HG03439 (cell line): ENCODE data around the gene KATNBL1.
"Not testable (repeated sequence)": the region's sequence is repeated elsewhere in the genome, so short reads cannot be mapped to it uniquely, and the experiment has no call there.

Experiments
- ATAC-seq: cut with Tn5 transposase; IDR thresholded peaks from one replicate; pipeline ENCODE4 v1.9.1; 2021; ENCODE audit warnings: mild to moderate bottlenecking, moderate library complexity; ENCODE audit not compliant: unreplicated experiment

The KATNBL1 gene

DNA sequence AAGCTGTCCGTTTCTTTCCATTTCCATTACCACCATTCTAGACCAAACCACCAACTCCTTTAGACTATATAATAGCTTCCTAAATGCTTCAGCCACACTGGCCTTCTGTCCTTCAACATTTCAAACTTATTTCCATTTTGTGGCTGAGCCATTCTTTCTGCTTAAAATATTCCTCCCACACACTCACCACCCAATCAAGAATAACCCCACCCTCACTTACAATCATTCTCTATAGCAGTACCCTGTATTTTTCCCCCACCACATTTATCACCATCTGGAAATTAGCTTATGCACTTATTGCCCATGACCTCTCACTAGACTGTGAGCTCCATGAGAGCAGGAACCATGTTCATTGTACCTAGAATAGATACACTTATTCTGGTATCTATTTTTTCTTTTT is 6.6 kb downstream of the KATNBL1 start:
- ATAC-seq, result no peak

DNA sequence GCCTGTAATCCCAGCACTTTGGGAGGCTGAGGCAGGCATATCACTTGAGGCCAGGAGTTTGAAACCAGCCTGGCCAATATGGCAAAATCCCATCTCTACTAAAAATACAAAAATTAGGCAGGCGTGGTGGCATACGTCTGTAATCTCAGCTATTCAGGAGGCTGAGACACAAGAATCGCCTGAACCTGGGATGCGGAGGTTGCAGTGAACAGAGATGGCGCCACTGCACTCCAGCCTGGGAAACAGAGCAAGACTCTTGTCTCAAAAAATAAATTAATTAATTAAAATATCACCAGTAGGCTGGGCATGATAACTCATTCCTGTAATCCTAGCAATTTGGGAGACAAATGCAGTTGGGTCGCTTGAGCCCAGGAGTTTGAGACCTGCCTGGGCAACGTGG is 16.6 kb downstream of the KATNBL1 start:
- ATAC-seq, result not testable (repeated sequence)

DNA sequence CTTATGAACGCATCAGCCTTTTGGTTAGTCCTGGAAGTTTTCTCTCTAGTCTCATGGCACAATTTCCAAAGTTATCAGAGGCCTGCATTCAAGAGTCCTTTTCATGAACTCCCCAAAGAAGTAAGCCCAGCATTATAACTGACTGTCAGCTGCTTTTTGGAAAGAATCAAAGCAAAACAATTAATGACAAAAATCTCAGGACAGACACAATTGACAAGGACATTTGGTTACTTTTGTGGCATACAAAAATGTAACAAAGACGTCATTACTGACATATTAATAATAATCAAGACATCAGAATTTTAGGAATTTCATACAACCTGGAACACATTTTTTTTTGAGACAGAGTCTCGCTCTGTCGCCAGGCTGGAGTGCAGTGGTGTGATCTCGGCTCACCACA is 21.2 kb downstream of the KATNBL1 start:
- no peak for ATAC-seq

DNA sequence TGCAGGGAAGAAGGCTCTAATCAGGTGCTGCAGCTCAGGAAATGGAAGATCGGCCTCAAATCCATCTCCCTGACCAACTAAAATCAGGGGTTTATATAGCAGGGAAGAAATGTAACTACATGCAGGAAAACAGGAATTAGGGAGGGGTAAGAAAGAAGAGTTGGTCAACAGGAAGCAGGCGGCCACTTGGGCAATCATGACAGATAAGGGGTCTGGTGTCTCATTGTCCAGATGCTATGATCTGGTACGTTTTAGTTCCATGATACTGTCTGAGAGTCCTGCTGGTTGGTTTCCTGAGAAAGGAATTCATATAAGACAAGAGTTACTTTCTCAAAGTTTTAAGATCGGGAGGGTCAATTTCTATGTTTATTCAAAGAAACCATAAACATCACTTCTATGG is 24.2 kb downstream of the KATNBL1 start:
- ATAC-seq, result no peak

DNA sequence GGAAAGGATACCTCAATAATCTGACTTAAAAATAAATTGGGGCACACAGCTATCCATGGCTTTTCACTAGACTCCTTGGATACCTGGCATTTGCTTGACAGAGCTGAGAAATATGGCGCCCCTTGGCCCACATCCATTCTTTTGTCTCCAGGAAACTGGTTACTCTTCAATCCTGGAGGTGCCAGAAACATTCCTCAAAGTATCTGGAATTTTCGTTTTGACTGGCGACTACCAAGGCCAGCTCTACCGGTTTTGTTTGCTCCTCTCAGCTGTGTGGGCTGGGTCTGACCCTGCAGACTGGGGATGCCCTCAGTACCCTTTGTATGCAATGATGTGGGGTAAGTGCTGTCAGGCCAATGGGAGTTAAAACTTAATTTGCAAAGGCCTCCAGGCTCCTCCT is 27.0 kb downstream of the KATNBL1 start:
- no peak for ATAC-seq

DNA sequence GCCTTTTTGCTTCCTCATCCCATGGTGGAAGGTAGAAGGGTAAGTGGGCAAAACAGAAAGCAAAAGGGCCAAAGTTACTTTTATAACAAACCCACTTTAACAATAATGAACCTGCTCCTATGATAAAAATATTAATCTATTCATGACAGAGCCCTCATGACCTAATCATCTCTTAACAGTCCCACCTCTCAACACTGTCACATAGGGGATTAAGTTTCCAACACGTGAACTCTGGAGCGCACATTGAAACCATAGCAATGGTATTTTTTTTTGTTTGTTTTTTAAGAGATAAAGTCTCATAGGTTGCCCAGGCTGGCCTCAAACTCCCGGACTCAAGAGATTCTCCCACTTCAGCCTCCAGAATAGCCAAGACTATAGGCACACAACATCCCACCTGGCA is 30.7 kb downstream of the KATNBL1 start:
- no peak for ATAC-seq

DNA sequence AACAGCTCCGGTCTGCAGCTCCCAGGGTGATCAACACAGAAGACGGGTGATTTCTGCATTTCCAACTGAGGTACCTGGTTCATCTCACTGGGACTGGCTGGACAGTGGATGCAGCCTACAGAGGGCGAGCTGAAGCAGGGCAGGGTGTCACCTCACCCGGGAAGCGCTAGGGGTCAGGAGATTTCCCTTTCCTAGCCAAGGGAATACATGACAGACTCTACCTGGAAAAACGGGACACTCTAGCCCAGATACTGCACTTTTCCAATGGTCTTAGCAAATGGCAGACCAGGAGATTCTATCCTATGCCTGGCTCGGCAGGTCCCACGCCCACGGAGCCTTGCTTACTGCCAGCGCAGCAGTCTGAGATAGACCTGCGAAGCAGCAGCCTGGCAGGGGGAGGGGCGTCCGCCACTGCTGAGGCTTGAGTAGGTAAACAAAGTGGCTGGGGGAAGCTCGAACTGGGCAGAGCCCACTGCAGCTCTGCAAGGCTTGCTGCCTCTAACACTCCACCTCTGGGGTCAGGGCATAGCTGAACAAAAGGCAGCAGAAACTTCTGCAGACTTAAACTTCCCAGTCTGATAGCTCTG is 43.8 kb downstream of the KATNBL1 start:
- not testable (repeated sequence) for ATAC-seq

DNA sequence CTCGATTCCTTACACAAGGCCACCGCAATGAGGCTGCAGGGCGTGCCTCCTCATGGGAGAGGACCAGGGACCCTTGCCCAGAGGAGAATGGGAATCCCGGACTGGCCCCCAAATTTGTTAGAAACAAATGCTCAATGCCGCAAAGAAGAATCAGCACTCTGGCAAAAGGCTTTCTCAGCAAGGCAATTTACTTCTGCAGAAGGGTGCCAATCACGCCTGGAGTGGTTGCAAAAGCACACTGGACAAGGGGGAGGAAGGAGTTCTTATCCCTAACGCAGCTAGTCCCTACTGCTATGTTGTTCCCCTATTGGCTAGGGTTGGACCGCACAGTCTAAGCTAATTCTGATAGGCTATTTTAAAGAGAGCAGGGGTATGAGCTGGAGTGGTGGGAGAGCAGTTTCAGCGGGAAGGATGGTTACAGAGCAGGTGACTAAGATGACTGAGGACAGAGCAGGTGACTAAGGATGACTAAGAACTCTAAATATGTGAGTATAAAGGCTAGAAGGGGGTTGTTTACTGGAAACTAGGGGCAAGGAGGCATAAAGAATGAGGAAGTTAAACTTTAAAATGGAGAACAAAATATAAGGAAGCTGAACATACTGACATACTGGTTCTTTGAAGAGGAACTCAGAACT is 48.5 kb downstream of the KATNBL1 start:
- no peak for ATAC-seq

DNA sequence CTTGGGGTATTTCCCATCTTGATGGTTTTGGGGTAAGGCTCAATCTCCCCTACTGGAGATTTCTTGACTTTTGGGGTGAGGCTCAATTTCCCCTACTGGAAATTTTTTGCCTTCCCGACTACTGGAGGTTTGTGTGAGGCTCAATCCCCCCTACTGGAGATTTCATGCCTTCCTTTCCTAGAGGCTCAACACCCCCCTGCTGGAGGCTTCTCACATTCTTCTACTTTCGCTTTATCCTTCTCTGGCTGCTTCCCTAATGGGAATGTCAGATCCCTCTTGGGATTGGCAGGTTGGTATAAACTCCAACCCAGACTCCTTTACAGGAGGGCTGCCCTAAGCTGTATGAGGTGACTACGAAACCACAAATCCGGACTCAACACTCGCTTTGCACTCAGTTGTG is 49.2 kb downstream of the KATNBL1 start:
- no peak for ATAC-seq

DNA sequence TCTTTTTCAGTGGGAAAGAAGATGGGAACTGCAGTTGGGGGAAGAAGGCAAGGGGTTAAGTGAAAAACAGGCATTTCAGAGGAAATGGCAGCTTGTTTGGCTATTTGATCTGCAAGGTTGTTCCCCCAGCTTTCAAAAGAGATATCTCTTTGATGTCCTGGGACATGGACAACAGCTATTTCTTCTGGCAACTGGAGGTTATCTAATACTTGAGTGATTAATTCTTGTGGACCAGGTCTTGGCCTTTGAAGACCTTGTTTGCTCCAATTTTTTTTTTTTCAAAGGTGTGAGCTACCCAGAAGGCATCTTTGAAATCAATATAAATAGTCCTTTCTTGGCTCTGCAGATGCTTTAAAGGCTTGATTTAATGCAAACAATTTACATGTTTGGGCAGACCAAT is 51.5 kb downstream of the KATNBL1 start:
- ATAC-seq, result no peak

DNA sequence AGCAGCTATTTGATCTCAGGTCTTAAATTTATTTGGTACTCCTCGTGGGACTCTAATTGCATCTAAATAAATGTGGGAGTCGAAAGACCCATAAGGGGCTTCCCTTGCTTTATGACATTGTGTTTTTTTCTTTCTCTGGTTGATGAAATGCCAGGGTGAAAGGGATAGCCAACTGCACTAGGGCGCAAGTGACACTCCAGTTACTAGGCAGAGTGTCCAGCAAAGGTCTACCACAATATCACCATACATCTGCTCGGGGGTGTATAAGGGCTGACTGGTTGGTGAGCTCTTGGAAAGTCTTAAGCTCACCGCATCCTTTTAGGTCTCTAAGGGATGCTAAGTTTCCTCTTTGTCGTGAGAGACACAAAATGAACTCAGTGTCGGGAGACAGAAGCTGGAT is 54.0 kb downstream of the KATNBL1 start:
- ATAC-seq, result no peak

DNA sequence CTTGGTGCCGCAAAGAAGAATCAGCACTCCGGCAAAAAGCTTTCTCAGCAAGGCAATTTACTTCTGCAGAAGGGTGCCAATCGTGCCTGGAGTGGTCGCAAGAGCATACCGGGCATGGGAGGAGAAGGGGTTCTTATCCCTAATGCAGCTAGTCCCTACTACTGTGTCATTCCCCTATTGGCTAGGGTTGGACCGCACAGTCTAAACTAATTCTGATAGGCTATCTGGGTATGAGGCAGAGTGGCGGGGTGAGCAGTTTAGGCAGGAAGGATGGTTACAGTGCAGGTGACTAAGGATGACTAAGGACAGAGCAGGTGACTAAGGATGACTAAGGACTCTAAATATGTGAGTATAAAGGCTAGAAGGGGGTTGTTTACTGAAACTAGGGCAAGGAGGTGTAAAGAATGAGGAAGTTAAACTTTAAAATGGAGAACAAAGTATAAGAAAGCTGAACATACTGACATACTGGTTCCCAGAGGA is 55.1 kb downstream of the KATNBL1 start:
- no peak for ATAC-seq

DNA sequence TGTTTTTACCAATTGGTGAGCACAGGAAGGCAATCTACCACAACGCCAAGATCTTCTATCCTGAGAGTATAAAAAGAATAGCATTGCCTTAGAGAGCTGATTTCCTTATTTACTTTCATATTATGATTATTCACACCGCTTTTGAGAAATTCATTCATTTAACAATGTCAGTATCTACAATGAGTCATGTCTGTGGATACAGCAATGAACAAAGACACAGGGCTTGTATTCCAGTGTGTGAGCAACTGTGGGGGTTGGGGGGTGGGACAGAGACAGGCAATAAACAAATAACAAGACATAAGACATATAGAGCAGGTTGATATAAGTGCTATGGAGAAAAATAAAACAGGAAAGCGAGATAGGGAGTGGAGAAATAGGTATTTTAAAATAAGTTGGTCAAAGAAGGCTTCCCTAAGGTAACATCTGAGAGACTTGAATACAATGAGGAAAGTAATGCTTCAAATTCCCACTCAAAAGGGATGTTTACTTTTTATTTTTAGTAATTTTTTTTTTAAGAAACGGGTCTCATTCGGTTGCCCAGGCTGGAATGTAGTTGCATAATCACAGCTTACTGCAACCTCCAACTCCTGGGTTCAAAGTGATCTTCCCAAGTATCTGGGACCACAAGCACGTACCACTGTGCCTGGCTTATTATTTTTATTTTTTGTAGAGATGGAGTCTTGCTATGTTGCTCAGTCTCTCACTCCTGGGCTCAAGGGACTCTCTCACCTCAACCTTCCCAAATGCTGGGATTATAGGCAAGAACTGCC is 62.3 kb downstream of the KATNBL1 start:
- no peak for ATAC-seq

DNA sequence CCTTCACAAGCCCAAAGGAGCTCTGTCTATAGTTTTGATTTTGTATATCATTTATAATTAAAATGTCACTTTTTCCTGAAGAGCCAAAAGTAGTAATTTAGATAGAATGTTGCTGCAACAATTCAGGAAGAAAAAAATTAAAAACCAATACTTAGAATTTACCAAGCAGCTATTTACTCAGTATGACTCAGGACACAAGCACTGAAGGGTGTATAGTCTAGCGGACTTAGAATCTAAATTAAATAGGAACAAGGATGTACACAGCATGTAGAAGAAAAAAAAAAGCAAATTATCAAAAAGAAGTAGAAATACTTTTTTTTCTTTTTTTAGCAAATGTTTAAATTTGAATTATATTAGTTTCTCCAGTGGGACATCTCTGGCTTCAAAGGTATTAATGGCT is 76.4 kb downstream of the KATNBL1 start:
- ATAC-seq, result no peak

DNA sequence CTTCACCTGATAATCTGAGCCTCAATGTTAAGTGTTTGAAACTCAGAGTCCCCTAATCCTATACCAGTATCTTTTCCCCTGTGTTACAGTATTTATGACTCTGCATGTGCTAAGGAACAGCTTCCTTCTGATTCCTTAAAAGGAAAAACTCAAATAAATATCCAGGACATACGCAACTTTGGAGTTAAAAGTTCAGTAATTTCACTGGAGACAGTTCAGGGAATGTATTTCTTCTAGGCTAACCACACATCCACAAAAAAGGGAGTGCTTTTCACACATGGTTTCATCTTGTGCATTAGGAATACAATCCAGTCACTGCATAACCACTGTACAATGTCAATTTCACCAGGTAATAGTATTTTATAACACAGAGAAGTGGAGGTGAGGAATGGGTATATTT is 77.0 kb downstream of the KATNBL1 start:
- no peak for ATAC-seq

DNA sequence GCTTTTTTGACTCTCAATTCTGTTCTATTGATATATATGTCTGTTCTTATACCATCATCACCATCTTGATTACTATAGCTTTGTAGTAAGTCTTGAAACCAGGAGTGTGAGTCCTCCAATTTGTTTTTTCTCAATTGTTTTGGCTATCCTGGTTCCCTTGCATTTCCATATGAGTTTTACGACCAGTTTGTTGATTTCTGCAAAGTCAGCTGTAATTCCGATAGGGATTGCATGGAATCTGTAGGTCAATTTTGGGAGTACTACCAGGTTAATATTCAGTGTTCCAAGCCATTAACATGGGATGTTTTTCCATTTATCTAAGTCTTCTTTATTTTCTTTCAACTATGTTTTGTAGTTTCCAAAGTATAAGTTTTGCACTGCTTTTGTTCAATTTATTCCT is 81.0 kb downstream of the KATNBL1 start:
- ATAC-seq, result no peak

DNA sequence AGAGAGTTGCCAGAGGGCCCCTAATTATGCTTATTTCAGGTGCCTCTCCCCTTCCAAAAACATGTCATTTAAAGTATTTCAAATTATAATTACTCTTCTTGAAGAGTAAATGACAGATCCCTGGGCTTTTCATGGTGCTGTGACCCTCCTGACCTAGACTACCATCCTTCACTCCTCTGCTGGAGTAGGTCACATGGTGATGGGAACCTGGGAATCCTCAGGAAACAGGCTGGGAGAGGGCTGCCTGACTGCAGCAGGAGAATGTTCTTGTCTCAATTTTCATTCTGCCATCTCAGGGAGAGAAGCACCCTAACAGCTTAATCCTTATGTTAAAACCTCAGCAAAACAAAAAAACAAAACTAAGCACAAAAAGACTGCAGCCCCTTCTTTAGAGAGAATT is 83.4 kb downstream of the KATNBL1 start:
- ATAC-seq, result no peak

DNA sequence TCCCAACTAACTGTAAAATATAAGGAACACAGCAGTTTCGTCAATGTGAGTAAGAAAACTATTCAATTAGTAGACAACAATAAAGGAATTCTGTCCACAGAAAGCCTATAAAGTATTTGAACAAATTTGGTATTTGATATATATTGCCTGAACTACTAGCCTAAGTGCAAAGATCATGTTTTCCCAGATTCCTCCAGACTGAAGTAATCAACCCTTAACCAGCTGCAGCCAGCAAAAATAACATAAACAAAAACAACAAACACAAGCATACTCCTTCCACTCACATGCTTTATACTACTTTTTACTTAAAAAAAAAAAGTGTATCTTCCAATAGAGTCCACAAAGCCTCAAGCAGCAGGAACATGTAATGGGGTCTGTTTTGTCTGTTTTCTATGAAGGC is 84.0 kb downstream of the KATNBL1 start:
- ATAC-seq, result no peak

DNA sequence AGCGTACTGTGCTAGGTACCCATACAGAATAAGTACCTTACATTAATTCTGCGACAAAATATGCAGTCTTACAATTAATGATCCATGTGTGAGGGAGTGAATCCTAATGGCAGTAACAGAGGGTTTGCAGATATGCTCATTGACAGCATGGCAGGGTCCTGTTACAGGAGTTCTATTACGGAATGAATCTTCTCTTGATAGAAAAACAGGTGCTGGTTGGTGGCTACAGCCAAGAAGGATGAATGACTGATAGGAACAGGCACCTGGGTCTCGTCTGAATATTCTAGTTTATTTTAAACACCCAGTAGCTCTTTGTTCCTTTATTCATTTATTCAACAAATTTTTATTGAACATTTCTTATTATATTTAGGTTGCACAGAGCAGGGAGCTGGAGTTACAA is 85.2 kb downstream of the KATNBL1 start:
- ATAC-seq, result no peak

DNA sequence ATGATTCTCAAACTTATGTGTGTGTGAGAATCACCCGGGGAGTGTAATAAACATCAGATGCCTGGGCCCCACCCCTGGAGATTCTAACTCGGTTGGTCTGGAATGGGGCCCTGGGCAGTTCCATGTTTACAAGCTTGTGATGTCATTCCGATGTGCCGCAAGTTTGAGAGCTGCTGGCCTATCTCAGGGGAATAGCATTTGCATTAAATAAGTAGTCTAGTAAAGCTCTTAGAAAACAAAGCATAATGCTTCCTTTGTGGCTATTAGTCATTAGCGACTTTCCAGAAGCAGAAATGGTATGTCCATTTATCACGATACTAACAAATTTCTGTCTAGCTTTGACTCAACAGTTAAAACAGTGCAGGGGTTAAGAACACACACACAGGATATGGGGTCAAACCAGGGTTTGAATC is 87.1 kb downstream of the KATNBL1 start:
- ATAC-seq, result no peak

DNA sequence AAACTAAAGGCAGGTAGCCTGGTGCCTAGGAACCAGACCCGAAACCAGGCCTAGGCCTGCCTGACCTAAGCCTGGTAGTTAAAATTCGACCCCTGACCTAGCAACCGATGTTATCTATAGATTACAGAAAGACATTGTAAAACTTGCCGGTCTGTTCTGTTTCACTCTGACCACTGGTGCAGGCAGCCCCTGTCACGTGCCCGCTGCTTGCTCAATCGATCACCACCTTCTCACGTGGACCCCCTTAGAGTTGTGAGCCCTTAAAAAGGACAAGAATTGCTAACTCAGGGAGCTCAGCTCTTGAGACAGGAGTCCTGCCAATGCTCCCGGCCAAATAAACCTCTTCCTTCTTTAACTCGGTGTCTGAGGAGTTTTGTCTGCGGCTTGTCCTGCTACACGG is 88.1 kb downstream of the KATNBL1 start:
- not testable (repeated sequence) for ATAC-seq

DNA sequence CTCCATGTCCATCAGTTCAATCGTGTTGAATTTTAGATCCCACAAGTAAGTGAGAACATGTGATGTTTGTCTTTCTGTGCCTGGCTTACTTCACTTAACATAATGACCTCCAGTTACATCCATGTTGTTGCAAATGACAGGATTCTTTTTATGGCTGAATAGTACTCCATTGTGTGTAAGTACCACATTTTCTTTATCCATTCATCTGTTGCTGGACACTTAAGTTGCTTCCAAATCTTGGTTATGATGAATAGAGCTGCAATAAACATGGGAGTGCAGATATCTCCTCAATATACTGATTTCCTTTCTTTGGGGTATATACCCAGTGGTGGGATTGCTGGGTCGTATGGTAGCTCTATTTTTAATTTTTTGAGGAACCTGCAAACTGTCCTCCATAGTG is 89.5 kb downstream of the KATNBL1 start:
- ATAC-seq, result not testable (repeated sequence)
